WTC11 (cell line): ENCODE results near the gene ASB1. TPM values are rescaled to one million over a fixed set of nuclear protein-coding genes. Genes with fewer than 3 reads are reported as not detected.

Source experiments
- ATAC-seq: fragments of 200-7000 bp; cut with Tn5 transposase; 2 replicates; pipeline ENCODE4 v1.10.0; 2021; ENCODE audit warnings: mild to moderate bottlenecking, moderate library complexity
- CTCF ChIA-PET: fragments of 300-600 bp; sonication (Branson Sonifier 250); formaldehyde crosslinking; loops from one replicate; lab custom pipeline; 2021; ENCODE audit warnings: antibody characterized with exemption; lab: Charles Lee
- POLR2A ChIA-PET: fragments of 350-600 bp; sonication (Branson Sonifier 250); formaldehyde crosslinking; loops from one replicate; lab custom pipeline; 2021; ENCODE audit warnings: antibody characterized with exemption; lab: Charles Lee
- DNase-seq: peaks from one replicate; pipeline ENCODE4 v3.0.0; 2021; ENCODE audit warnings: low spot score
- H3K27ac Mint-ChIP-seq: 2 replicates; pipeline ENCODE4 v1.8.0; 2021; ENCODE audit warnings: mixed read lengths
- H3K27me3 Mint-ChIP-seq: 2 replicates; pipeline ENCODE4 v1.8.0; 2021; ENCODE audit warnings: low read depth, mild to moderate bottlenecking, moderate library complexity, mixed read lengths
- H3K36me3 Mint-ChIP-seq: 2 replicates; pipeline ENCODE4 v1.8.0; 2021; ENCODE audit warnings: mixed read lengths
- H3K4me1 Mint-ChIP-seq: 2 replicates; pipeline ENCODE4 v1.8.0; 2022; ENCODE audit warnings: mixed read lengths
- H3K4me3 Mint-ChIP-seq: 2 replicates; pipeline ENCODE4 v1.8.0; 2021; ENCODE audit warnings: mild to moderate bottlenecking, moderate library complexity, mixed read lengths
- H3K9me3 Mint-ChIP-seq: 2 replicates; pipeline ENCODE4 v1.8.0; 2021; ENCODE audit warnings: mixed read lengths
- ESRRA ChIP-seq: sonication (generic); formaldehyde crosslinking; IDR thresholded peaks from 2 replicates; pipeline ENCODE4 v1.8.1; 2022; ENCODE audit warnings: mild to moderate bottlenecking, missing genetic modification reagents, borderline replicate concordance
- IRF2 ChIP-seq: sonication (generic); formaldehyde crosslinking; IDR thresholded peaks from 2 replicates; pipeline ENCODE4 v1.8.0; 2022; ENCODE audit warnings: low read depth, missing genetic modification reagents, borderline replicate concordance
- JUN ChIP-seq: sonication (generic); formaldehyde crosslinking; IDR thresholded peaks from 2 replicates; pipeline ENCODE4 v1.8.0; 2023; ENCODE audit warnings: mild to moderate bottlenecking, missing genetic modification reagents
- NR2C2 ChIP-seq: sonication (generic); formaldehyde crosslinking; IDR thresholded peaks from 2 replicates; pipeline ENCODE4 v1.8.0; 2022; ENCODE audit warnings: mild to moderate bottlenecking, missing genetic modification reagents
- NR3C1 ChIP-seq: sonication (generic); formaldehyde crosslinking; conservative IDR thresholded peaks from 2 replicates; pipeline ENCODE4 v1.8.1; 2023; ENCODE audit warnings: low read depth, mild to moderate bottlenecking, missing genetic modification reagents
- SMAD3 ChIP-seq: sonication (generic); formaldehyde crosslinking; IDR thresholded peaks from 2 replicates; pipeline ENCODE4 v1.8.0; 2022; ENCODE audit warnings: missing genetic modification reagents, mild to moderate bottlenecking, borderline replicate concordance
- TCF7 ChIP-seq: sonication (generic); formaldehyde crosslinking; IDR thresholded peaks from 2 replicates; pipeline ENCODE4 v1.8.0; 2022; ENCODE audit warnings: mild to moderate bottlenecking, low read depth, missing genetic modification reagents, moderate library complexity
- total RNA-seq: library from RNA; stranded (reverse); gene quantifications from 3 replicates; pipeline ENCODE4 v1.2.3, GENCODE V29; 2021
- TF ChIP-seq, protein P1 (sequence below): fragments of 200-600 bp; IDR thresholded peaks from 2 replicates; pipeline ENCODE4 v1.8.0; 2022; ENCODE audit warnings: antibody characterized with exemption
- TF ChIP-seq, protein P2 (sequence below): sonication (generic); formaldehyde crosslinking; IDR thresholded peaks from 2 replicates; pipeline ENCODE4 v1.8.0; 2023; ENCODE audit warnings: mild to moderate bottlenecking, missing genetic modification reagents
- TF ChIP-seq, protein P3 (sequence below): sonication (generic); formaldehyde crosslinking; IDR thresholded peaks from 2 replicates; pipeline ENCODE4 v1.8.1; 2023; ENCODE audit warnings: mild to moderate bottlenecking, missing genetic modification reagents
- TF ChIP-seq, protein P4 (sequence below): sonication (generic); formaldehyde crosslinking; IDR thresholded peaks from 2 replicates; pipeline ENCODE4 v1.8.0; 2023; ENCODE audit warnings: missing genetic modification reagents
- TF ChIP-seq, protein P5 (sequence below): sonication (generic); formaldehyde crosslinking; conservative IDR thresholded peaks from 2 replicates; pipeline ENCODE4 v1.8.1; 2022; ENCODE audit warnings: mild to moderate bottlenecking, missing genetic modification reagents

Gene ASB1
- total RNA-seq, 1 experiment from 2014 or later = 43.9 TPM

DNA sequence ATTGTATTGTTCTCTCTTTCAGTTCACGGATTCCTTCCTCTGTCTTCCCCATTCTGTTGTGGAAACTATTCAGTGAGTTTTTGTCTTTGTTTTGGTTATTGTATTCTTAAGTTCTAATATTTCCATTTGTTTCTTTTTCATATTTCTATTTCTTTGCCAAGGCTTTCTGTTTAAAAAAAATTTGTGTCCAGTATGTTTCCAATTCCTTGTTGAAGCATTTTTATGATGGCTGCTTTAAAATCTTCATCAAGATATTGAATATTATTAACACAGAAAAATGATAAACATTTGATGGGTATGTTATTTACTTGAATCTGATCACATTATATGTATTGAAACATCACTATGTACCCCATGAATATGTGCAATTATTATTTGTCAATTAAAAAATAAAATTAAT lies 42.4 kb downstream of the ASB1 start:
- Mint-ChIP-seq H3K36me3 (peaks cover 28% of the 10 kb centered on the region), H3K27ac (no peak overlapping the region), H3K27me3 (no peaks in the 10 kb centered on the region; the same call in 1 of the 2 replicates), H3K4me3 (no peak overlapping the region), H3K4me1 (no peaks in the 10 kb centered on the region), H3K9me3 (peaks cover 49% of the 10 kb centered on the region)
- no peak for DNase-seq
- ChIA-PET CTCF (no interaction called here), POLR2A (no interaction called here)
- no peak for TF ChIP-seq JUN (CRISPR knock-in tag)
- no peak for TF ChIP-seq NR3C1
- TF ChIP-seq, protein P1, sequence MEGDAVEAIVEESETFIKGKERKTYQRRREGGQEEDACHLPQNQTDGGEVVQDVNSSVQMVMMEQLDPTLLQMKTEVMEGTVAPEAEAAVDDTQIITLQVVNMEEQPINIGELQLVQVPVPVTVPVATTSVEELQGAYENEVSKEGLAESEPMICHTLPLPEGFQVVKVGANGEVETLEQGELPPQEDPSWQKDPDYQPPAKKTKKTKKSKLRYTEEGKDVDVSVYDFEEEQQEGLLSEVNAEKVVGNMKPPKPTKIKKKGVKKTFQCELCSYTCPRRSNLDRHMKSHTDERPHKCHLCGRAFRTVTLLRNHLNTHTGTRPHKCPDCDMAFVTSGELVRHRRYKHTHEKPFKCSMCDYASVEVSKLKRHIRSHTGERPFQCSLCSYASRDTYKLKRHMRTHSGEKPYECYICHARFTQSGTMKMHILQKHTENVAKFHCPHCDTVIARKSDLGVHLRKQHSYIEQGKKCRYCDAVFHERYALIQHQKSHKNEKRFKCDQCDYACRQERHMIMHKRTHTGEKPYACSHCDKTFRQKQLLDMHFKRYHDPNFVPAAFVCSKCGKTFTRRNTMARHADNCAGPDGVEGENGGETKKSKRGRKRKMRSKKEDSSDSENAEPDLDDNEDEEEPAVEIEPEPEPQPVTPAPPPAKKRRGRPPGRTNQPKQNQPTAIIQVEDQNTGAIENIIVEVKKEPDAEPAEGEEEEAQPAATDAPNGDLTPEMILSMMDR = no peak
- TF ChIP-seq TCF7 (CRISPR knock-in tag) = no peak
- TF ChIP-seq, protein P2, sequence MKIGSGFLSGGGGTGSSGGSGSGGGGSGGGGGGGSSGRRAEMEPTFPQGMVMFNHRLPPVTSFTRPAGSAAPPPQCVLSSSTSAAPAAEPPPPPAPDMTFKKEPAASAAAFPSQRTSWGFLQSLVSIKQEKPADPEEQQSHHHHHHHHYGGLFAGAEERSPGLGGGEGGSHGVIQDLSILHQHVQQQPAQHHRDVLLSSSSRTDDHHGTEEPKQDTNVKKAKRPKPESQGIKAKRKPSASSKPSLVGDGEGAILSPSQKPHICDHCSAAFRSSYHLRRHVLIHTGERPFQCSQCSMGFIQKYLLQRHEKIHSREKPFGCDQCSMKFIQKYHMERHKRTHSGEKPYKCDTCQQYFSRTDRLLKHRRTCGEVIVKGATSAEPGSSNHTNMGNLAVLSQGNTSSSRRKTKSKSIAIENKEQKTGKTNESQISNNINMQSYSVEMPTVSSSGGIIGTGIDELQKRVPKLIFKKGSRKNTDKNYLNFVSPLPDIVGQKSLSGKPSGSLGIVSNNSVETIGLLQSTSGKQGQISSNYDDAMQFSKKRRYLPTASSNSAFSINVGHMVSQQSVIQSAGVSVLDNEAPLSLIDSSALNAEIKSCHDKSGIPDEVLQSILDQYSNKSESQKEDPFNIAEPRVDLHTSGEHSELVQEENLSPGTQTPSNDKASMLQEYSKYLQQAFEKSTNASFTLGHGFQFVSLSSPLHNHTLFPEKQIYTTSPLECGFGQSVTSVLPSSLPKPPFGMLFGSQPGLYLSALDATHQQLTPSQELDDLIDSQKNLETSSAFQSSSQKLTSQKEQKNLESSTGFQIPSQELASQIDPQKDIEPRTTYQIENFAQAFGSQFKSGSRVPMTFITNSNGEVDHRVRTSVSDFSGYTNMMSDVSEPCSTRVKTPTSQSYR (CRISPR knock-in tag) = no peak
- TF ChIP-seq NR2C2 (CRISPR knock-in tag) = no peak
- no peak for TF ChIP-seq ESRRA
- ATAC-seq = no peak

DNA sequence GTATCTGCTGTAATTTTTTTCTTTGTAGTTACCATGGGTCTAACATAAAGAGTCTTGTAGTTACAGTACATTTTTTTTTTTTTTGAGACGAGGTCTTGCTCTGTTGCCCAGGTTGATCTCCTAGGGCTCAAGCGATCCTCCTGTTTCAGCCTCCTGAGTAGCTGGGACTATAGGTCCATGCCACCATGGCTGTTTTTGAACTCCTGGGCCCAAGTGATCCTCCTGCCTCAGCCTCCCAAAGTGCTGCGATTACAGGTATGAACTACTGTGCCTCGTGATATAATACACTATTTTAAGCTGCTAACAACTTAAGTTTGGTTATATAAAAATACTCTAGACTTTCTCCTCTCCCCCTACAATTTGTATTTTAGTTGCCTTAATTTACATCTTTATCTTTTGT lies 46.3 kb downstream of the ASB1 start:
- Mint-ChIP-seq H3K27me3 (no peaks in the 10 kb centered on the region; the same call in 1 of the 2 replicates), H3K4me1 (peaks cover 14% of the 10 kb centered on the region), H3K27ac (no peak overlapping the region), H3K36me3 (peaks cover 29% of the 10 kb centered on the region), H3K4me3 (no peak overlapping the region), H3K9me3 (peaks cover 56% of the 10 kb centered on the region)
- CTCF ChIA-PET = no interaction called here
- no peak for ATAC-seq
- POLR2A ChIA-PET = no interaction called here
- no peak for TF ChIP-seq SMAD3 (CRISPR knock-in tag)
- DNase-seq = no peak

DNA sequence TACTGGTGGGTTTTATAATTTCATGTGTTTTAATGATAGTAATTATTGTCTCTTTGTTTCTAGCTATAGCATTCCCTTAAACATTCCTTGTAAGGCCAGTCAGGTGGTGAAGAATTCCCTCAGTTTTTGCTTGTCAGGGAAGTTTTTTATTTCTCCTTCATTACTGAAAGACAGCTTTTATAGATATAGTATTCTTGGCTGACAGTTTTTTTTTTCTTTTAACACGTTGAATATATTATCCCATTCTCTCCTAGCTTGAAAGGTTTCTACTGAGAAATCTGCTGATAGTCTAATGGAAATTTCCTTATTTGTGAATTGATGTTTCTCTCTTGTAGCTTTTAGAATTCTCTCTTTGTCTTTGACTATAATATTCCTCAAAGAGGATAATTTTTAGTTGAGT lies 46.8 kb downstream of the ASB1 start:
- Mint-ChIP-seq H3K9me3 (peaks cover 56% of the 10 kb centered on the region), H3K4me1 (peaks cover 14% of the 10 kb centered on the region), H3K36me3 (peaks cover 29% of the 10 kb centered on the region), H3K27ac (no peak overlapping the region), H3K27me3 (no peaks in the 10 kb centered on the region; the same call in 1 of the 2 replicates), H3K4me3 (no peak overlapping the region)
- ChIA-PET POLR2A (no interaction called here), CTCF (no interaction called here)
- DNase-seq (no peak), ATAC-seq (no peak)
- TF ChIP-seq, protein P3, sequence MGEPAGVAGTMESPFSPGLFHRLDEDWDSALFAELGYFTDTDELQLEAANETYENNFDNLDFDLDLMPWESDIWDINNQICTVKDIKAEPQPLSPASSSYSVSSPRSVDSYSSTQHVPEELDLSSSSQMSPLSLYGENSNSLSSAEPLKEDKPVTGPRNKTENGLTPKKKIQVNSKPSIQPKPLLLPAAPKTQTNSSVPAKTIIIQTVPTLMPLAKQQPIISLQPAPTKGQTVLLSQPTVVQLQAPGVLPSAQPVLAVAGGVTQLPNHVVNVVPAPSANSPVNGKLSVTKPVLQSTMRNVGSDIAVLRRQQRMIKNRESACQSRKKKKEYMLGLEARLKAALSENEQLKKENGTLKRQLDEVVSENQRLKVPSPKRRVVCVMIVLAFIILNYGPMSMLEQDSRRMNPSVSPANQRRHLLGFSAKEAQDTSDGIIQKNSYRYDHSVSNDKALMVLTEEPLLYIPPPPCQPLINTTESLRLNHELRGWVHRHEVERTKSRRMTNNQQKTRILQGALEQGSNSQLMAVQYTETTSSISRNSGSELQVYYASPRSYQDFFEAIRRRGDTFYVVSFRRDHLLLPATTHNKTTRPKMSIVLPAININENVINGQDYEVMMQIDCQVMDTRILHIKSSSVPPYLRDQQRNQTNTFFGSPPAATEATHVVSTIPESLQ = no peak
- TF ChIP-seq JUN (CRISPR knock-in tag) (no peak), NR3C1 (no peak), IRF2 (CRISPR knock-in tag) (no peak), SMAD3 (CRISPR knock-in tag) (no peak)
- TF ChIP-seq, protein P4, sequence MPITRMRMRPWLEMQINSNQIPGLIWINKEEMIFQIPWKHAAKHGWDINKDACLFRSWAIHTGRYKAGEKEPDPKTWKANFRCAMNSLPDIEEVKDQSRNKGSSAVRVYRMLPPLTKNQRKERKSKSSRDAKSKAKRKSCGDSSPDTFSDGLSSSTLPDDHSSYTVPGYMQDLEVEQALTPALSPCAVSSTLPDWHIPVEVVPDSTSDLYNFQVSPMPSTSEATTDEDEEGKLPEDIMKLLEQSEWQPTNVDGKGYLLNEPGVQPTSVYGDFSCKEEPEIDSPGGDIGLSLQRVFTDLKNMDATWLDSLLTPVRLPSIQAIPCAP (CRISPR knock-in tag) = no peak
- TF ChIP-seq, protein P5, sequence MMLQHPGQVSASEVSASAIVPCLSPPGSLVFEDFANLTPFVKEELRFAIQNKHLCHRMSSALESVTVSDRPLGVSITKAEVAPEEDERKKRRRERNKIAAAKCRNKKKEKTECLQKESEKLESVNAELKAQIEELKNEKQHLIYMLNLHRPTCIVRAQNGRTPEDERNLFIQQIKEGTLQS (CRISPR knock-in tag) = no peak
